GM23338 (cell line): ENCODE measurements around the gene SMG9. TPM values are rescaled to one million over a fixed set of nuclear protein-coding genes. Genes with fewer than 3 reads are reported as not detected.

ENCODE experiments used
- ATAC-seq: fragments of 200-7000 bp; cut with Tn5 transposase; 3 replicates; pipeline ENCODE4 v1.9.1; 2020
- DNase-seq: peaks from one replicate; pipeline ENCODE4 v3.0.0-alpha.2; 2015; ENCODE audit warnings: low spot score
- H2AFZ ChIP-seq: fragments of 200-600 bp; sonication (generic); 2 replicates; pipeline ENCODE4 v1.8.0; 2016; ENCODE audit warnings: antibody characterized with exemption, mild to moderate bottlenecking, moderate library complexity
- H3F3A ChIP-seq: fragments of 200-600 bp; sonication (generic); replicated peaks from 2 replicates; pipeline ENCODE4 v1.8.0; 2017; ENCODE audit warnings: antibody characterized with exemption, mixed run types, low read depth
- H3K27ac ChIP-seq: fragments of 200-600 bp; sonication (generic); 2 replicates; pipeline ENCODE4 v1.6.1; 2016; ENCODE audit warnings: low read depth
- H3K27me3 ChIP-seq: fragments of 200-600 bp; sonication (generic); 2 replicates; pipeline ENCODE4 v1.8.0; 2016; ENCODE audit warnings: mild to moderate bottlenecking, mixed run types, moderate library complexity; ENCODE audit not compliant: insufficient read depth
- H3K36me3 ChIP-seq: fragments of 200-600 bp; sonication (generic); 2 replicates; pipeline ENCODE4 v1.8.0; 2016; ENCODE audit warnings: mild to moderate bottlenecking; ENCODE audit not compliant: insufficient read depth
- H3K4me1 ChIP-seq: fragments of 200-600 bp; sonication (generic); 2 replicates; pipeline ENCODE4 v1.8.0; 2016; ENCODE audit warnings: mild to moderate bottlenecking, moderate library complexity; ENCODE audit not compliant: insufficient read depth
- H3K4me2 ChIP-seq: fragments of 200-600 bp; sonication (generic); 2 replicates; pipeline ENCODE4 v1.7.1; 2017; ENCODE audit warnings: mixed run types
- H3K4me3 ChIP-seq: fragments of 200-600 bp; sonication (generic); 2 replicates; pipeline ENCODE4 v1.6.1; 2016; ENCODE audit warnings: mixed run types
- H3K79me2 ChIP-seq: fragments of 200-600 bp; sonication (generic); replicated peaks from 2 replicates; pipeline ENCODE4 v1.8.0; 2017; ENCODE audit warnings: mild to moderate bottlenecking; ENCODE audit not compliant: insufficient read depth
- H3K9me2 ChIP-seq: fragments of 200-600 bp; sonication (generic); 2 replicates; pipeline ENCODE4 v1.8.0; 2017; ENCODE audit not compliant: insufficient read depth
- H4K20me1 ChIP-seq: fragments of 200-600 bp; sonication (generic); replicated peaks from 2 replicates; pipeline ENCODE4 v1.8.0; 2017; ENCODE audit warnings: mild to moderate bottlenecking; ENCODE audit not compliant: insufficient read depth
- H3K27ac Mint-ChIP-seq: 2 replicates; pipeline ENCODE4 v1.8.0; 2020; ENCODE audit warnings: inconsistent platforms, mild to moderate bottlenecking, moderate library complexity, mixed read lengths
- H3K27me3 Mint-ChIP-seq: 3 replicates; pipeline ENCODE4 v1.8.0; 2022; ENCODE audit warnings: low read depth, mild to moderate bottlenecking, moderate library complexity, mixed read lengths, inconsistent platforms; ENCODE audit not compliant: insufficient read depth, poor library complexity
- H3K36me3 Mint-ChIP-seq: 3 replicates; pipeline ENCODE4 v1.8.0; 2021; ENCODE audit warnings: low read depth, mild to moderate bottlenecking, inconsistent platforms, moderate library complexity, mixed read lengths
- H3K4me1 Mint-ChIP-seq: 3 replicates; pipeline ENCODE4 v1.8.0; 2020; ENCODE audit warnings: mild to moderate bottlenecking, inconsistent platforms, mixed read lengths
- H3K4me3 Mint-ChIP-seq: 3 replicates; pipeline ENCODE4 v1.8.0; 2021; ENCODE audit warnings: moderate library complexity, mild to moderate bottlenecking, inconsistent platforms, mixed read lengths
- H3K9me3 Mint-ChIP-seq: 3 replicates; pipeline ENCODE4 v1.8.0; 2020; ENCODE audit warnings: moderate library complexity, mild to moderate bottlenecking, inconsistent platforms, mixed read lengths
- CREB1 ChIP-seq: fragments of 250-450 bp; sonication (Bioruptor Pico); IDR thresholded peaks from 2 replicates; pipeline ENCODE4 v1.5.0; 2020; ENCODE audit warnings: low read depth, mild to moderate bottlenecking, moderate library complexity
- ETS1 ChIP-seq: IDR thresholded peaks from 2 replicates; pipeline ENCODE4 v1.6.1; 2016; ENCODE audit warnings: antibody characterized with exemption
- EZH2 ChIP-seq: fragments of 200-600 bp; sonication (generic); IDR thresholded peaks from one replicate; pipeline ENCODE4 v1.8.0; 2017; ENCODE audit warnings: antibody characterized with exemption, mild to moderate bottlenecking, low read depth; ENCODE audit not compliant: unreplicated experiment
- EZH2phosphoT487 ChIP-seq: fragments of 200-600 bp; sonication (generic); IDR thresholded peaks from one replicate; pipeline ENCODE4 v1.8.1; 2018; ENCODE audit warnings: antibody characterized with exemption; ENCODE audit not compliant: unreplicated experiment
- JUNB ChIP-seq: IDR thresholded peaks from one replicate; pipeline ENCODE4 v1.6.1; 2016; ENCODE audit warnings: antibody characterized with exemption; ENCODE audit not compliant: unreplicated experiment
- NANOG ChIP-seq: IDR thresholded peaks from 2 replicates; pipeline ENCODE4 v1.6.1; 2016; ENCODE audit warnings: antibody characterized with exemption, borderline replicate concordance
- POLR2AphosphoS5 ChIP-seq: IDR thresholded peaks from 2 replicates; pipeline ENCODE4 v1.6.1; 2016; ENCODE audit warnings: antibody characterized with exemption, low read depth
- STAT1 ChIP-seq: IDR thresholded peaks from one replicate; pipeline ENCODE4 v1.6.1; 2016; ENCODE audit warnings: antibody characterized with exemption; ENCODE audit not compliant: unreplicated experiment
- ZNF114 ChIP-seq: fragments of 250-450 bp; sonication (Bioruptor Pico); IDR thresholded peaks from 2 replicates; pipeline ENCODE4 v1.5.0; 2020; ENCODE audit warnings: mild to moderate bottlenecking, moderate library complexity
- ZNF331 ChIP-seq: fragments of 250-450 bp; sonication (Bioruptor Pico); IDR thresholded peaks from 2 replicates; pipeline ENCODE4 v1.5.0; 2020; ENCODE audit warnings: low read depth, mild to moderate bottlenecking, moderate library complexity
- polyA plus RNA-seq: library from polyadenylated mRNA; unstranded; fragments of >200 nt; fragmentation: Nextera tagmentation; extraction: Ambion mirVana; gene quantifications from 2 replicates; pipeline ENCODE4 v1.2.1, GENCODE V29; 2016
- total RNA-seq: library from RNA; depleted of rRNA; stranded (reverse); fragments of >200 nt; shearing (Covaris generic); gene quantifications from 2 replicates; pipeline ENCODE4 v1.2.3, GENCODE V29; 2014
- TF ChIP-seq, protein P1 (sequence below), 2 experiments: fragments of 200-600 bp in 1 of 2; sonication (generic) in 1 of 2; conservative IDR thresholded peaks; 2 replicates each; pipeline versions ENCODE4 v1.5.1 to v1.6.1; 2016 to 2017; ENCODE audit warnings: antibody characterized with exemption in 2 of 2, low read depth in 2 of 2, mild to moderate bottlenecking in 2 of 2, moderate library complexity in 1 of 2
- TF ChIP-seq, protein P2 (sequence below): IDR thresholded peaks from one replicate; pipeline ENCODE4 v1.6.1; 2018; ENCODE audit warnings: antibody characterized with exemption; ENCODE audit not compliant: unreplicated experiment

SMG9 gene
- total and polyA plus RNA-seq, 2 experiments from 2014 or later, result 13.2 to 14.0 TPM

- H3K27ac Mint-ChIP-seq, result no peak overlapping the region
- ATAC-seq (peak; percentile 92), DNase-seq (peak; percentile 92)
- H3K4me1 Mint-ChIP-seq, result no peaks in the 10 kb centered on the region; the same call in 2 of the 3 replicates
- Histone ChIP-seq H3K27ac (no peak overlapping the region), H3K36me3 (no peaks in the 10 kb centered on the region), H4K20me1 (no peaks in the 10 kb centered on the region), H3K27me3 (peaks cover 48% of the 10 kb centered on the region), H3K79me2 (no peaks in the 10 kb centered on the region), H3K4me2 (peak overlapping the region; percentile 88), H3K4me3 (peak overlapping the region; percentile 76), H3F3A (no peaks in the 10 kb centered on the region), H3K9me2 (no peaks in the 10 kb centered on the region), H2AFZ (peak overlapping the region; percentile 99), H3K4me1 (no peaks in the 10 kb centered on the region)
- H3K4me3 Mint-ChIP-seq, result peak overlapping the region; percentile 78
- H3K9me3 Mint-ChIP-seq, result no peaks in the 10 kb centered on the region; the same call in 2 of the 3 replicates
- TF ChIP-seq ETS1 (no peak), JUNB (no peak), NANOG (no peak), ZNF114 (CRISPR knock-in tag) (no peak), EZH2 (no peak), ZNF331 (CRISPR knock-in tag) (no peak), EZH2phosphoT487 (no peak), POLR2AphosphoS5 (peak; percentile 51; the same call in 1 of the 2 replicates), STAT1 (no peak), CREB1 (peak; percentile 51; the same call in 1 of the 2 replicates)
- TF ChIP-seq, protein P1, sequence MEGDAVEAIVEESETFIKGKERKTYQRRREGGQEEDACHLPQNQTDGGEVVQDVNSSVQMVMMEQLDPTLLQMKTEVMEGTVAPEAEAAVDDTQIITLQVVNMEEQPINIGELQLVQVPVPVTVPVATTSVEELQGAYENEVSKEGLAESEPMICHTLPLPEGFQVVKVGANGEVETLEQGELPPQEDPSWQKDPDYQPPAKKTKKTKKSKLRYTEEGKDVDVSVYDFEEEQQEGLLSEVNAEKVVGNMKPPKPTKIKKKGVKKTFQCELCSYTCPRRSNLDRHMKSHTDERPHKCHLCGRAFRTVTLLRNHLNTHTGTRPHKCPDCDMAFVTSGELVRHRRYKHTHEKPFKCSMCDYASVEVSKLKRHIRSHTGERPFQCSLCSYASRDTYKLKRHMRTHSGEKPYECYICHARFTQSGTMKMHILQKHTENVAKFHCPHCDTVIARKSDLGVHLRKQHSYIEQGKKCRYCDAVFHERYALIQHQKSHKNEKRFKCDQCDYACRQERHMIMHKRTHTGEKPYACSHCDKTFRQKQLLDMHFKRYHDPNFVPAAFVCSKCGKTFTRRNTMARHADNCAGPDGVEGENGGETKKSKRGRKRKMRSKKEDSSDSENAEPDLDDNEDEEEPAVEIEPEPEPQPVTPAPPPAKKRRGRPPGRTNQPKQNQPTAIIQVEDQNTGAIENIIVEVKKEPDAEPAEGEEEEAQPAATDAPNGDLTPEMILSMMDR (conservative IDR thresholded peaks at IDR 0.05; ENCODE audit: low read depth in 2 of 2), result no peak
- TF ChIP-seq, protein P2, sequence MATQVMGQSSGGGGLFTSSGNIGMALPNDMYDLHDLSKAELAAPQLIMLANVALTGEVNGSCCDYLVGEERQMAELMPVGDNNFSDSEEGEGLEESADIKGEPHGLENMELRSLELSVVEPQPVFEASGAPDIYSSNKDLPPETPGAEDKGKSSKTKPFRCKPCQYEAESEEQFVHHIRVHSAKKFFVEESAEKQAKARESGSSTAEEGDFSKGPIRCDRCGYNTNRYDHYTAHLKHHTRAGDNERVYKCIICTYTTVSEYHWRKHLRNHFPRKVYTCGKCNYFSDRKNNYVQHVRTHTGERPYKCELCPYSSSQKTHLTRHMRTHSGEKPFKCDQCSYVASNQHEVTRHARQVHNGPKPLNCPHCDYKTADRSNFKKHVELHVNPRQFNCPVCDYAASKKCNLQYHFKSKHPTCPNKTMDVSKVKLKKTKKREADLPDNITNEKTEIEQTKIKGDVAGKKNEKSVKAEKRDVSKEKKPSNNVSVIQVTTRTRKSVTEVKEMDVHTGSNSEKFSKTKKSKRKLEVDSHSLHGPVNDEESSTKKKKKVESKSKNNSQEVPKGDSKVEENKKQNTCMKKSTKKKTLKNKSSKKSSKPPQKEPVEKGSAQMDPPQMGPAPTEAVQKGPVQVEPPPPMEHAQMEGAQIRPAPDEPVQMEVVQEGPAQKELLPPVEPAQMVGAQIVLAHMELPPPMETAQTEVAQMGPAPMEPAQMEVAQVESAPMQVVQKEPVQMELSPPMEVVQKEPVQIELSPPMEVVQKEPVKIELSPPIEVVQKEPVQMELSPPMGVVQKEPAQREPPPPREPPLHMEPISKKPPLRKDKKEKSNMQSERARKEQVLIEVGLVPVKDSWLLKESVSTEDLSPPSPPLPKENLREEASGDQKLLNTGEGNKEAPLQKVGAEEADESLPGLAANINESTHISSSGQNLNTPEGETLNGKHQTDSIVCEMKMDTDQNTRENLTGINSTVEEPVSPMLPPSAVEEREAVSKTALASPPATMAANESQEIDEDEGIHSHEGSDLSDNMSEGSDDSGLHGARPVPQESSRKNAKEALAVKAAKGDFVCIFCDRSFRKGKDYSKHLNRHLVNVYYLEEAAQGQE, result no peak
- no peaks in the 10 kb centered on the region for H3K36me3 Mint-ChIP-seq
- peaks cover 36% of the 10 kb centered on the region for H3K27me3 Mint-ChIP-seq
Observed at GRCh38 chr19:43798546-43799409, 44.0 kb upstream of the SMG9 start.
